Measurements from ENCODE around the gene RHOT2. TPM values are rescaled to one million over a fixed set of nuclear protein-coding genes. Genes with fewer than 3 reads are reported as not detected.

Gene RHOT2
- total and polyA plus RNA-seq, 9 of the 15 experiments (the other 6 are each of a cell fraction or from before 2014, with no cell fraction given), result 5.0 to 373 (median 112) TPM

DNA sequence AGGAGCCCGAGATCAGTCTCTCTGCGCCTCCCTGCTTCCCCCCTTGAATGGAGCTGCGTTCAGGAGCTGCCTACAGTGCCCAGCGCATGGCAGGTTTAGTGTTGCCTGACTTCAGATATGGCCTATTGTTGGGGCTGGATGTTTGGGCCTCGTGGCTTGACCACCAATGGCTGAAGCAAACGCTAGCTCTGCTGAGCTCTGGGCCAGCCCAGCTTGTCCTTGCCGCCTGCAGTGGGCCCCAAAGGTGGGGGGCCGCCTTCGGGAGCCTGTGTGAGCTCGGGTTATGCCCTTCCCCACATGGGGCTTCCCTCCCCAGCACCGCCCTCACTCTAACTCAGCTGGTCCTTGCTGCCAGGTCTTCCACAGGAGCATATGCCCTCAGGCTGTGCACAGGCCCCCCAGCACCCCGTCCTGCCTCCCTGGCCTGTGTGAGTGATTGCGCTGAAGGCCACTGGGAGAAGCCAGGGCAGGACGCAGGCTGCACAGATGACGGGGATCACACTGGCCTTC is 29.8 kb upstream of the RHOT2 start:
- intact Hi-C loops (cut with micrococcal nuclease), result loop anchor here (5.0 kb wide), 1 partner anchor 39 kb away; the partner anchor contains the start of gene RHBDL1
- Histone ChIP-seq H3K4me2 (ENCODE audit: insufficient read depth, low read length) (no peak overlapping the region; the same call in 1 of the 2 replicates), H3K79me2 (ENCODE audit: control insufficient read depth, insufficient read depth, low read length) (peaks cover 46% of the 10 kb centered on the region), H3K9me1 (ENCODE audit: control insufficient read depth, insufficient read depth, low read length) (no peaks in the 10 kb centered on the region), H3K9me3 (replicated peaks; ENCODE audit: control insufficient read depth, insufficient read depth, low read depth, low read length) (no peaks in the 10 kb centered on the region), H2AFZ (ENCODE audit: low read depth, low read length) (peak overlapping the region; percentile 84), H3K27me3 (ENCODE audit: control insufficient read depth in 2 of 2, insufficient read depth in 2 of 2, low read length in 2 of 2) (no peaks in the 10 kb centered on the region), H3K4me1 (replicated peaks in 1 of 2; ENCODE audit: control insufficient read depth in 2 of 2, insufficient read depth in 2 of 2, low read length in 2 of 2) (peaks cover 15 to 87% of the 10 kb centered on the region in 2 experiments; a peak in 4 of 5 replicates), H3K9ac (ENCODE audit: insufficient read depth in 1 of 2, low read depth in 2 of 2, low read length in 2 of 2) (peak overlapping the region; percentile 51 to 85; a peak in 2 of 4 replicates), H3K4me3 (no peak overlapping the region), H3K27ac (ENCODE audit: extremely low read depth, low read depth, low read length) (peak overlapping the region; percentile 75; the same call in 2 of the 3 replicates), H4K20me1 (replicated peaks; ENCODE audit: control insufficient read depth, insufficient read depth, low read length) (no peaks in the 10 kb centered on the region), H3K36me3 (ENCODE audit: control insufficient read depth, insufficient read depth, low read length) (peaks cover 22% of the 10 kb centered on the region; the same call in 1 of the 3 replicates)
- TF ChIP-seq, protein P1, sequence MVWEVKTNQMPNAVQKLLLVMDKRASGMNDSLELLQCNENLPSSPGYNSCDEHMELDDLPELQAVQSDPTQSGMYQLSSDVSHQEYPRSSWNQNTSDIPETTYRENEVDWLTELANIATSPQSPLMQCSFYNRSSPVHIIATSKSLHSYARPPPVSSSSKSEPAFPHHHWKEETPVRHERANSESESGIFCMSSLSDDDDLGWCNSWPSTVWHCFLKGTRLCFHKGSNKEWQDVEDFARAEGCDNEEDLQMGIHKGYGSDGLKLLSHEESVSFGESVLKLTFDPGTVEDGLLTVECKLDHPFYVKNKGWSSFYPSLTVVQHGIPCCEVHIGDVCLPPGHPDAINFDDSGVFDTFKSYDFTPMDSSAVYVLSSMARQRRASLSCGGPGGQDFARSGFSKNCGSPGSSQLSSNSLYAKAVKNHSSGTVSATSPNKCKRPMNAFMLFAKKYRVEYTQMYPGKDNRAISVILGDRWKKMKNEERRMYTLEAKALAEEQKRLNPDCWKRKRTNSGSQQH (CRISPR knock-in tag; IDR thresholded peaks at IDR 0.05), result no peak
- no peak for TF ChIP-seq ZNF707 (CRISPR knock-in tag; conservative IDR thresholded peaks at IDR 0.05)
- no peak for TF ChIP-seq CBX2 (IDR thresholded peaks at IDR 0.05; ENCODE audit: insufficient read depth, low read length, poor library complexity, severe bottlenecking)
- TF ChIP-seq, protein P2, sequence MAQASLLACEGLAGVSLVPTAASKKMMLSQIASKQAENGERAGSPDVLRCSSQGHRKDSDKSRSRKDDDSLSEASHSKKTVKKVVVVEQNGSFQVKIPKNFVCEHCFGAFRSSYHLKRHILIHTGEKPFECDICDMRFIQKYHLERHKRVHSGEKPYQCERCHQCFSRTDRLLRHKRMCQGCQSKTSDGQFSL (CRISPR knock-in tag; IDR thresholded peaks at IDR 0.05), result no peak
- TF ChIP-seq, protein P2 (tag; IDR thresholded peaks at IDR 0.05), result no peak
- TF ChIP-seq, protein P3, sequence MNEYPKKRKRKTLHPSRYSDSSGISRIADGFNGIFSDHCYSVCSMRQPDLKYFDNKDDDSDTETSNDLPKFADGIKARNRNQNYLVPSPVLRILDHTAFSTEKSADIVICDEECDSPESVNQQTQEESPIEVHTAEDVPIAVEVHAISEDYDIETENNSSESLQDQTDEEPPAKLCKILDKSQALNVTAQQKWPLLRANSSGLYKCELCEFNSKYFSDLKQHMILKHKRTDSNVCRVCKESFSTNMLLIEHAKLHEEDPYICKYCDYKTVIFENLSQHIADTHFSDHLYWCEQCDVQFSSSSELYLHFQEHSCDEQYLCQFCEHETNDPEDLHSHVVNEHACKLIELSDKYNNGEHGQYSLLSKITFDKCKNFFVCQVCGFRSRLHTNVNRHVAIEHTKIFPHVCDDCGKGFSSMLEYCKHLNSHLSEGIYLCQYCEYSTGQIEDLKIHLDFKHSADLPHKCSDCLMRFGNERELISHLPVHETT (CRISPR knock-in tag; conservative IDR thresholded peaks at IDR 0.05 in 1 of 2, IDR thresholded peaks at IDR 0.05 in 1 of 2), result no peak
- TF ChIP-seq POLR2G (IDR thresholded peaks at IDR 0.05; ENCODE audit: low read depth, low read length), result 0 out of 2 replicates have a peak, but pooled peaks have one; percentile 19
- TF ChIP-seq MBD2 (IDR thresholded peaks at IDR 0.05; ENCODE audit: borderline replicate concordance, low read depth), result no peak
- TF ChIP-seq CBX1 (IDR thresholded peaks at IDR 0.05; ENCODE audit: low read depth), result 0 out of 2 replicates have a peak, but pooled peaks have one; percentile 10
- TF ChIP-seq EP400 (IDR thresholded peaks at IDR 0.05), result no peak
- no peak for TF ChIP-seq CBFA2T2 (conservative IDR thresholded peaks at IDR 0.05)
- no peak for TF ChIP-seq NCOA4 (IDR thresholded peaks at IDR 0.05; ENCODE audit: partially characterized antibody)
- no peak for TF ChIP-seq ESRRA (IDR thresholded peaks at IDR 0.05; ENCODE audit: borderline replicate concordance, low read depth)
- TF ChIP-seq LEF1 (IDR thresholded peaks at IDR 0.05), result no peak
- in situ Hi-C loops (cut with MboI), result no loop called here
- ChIA-PET CTCF (ENCODE audit: low intra/inter-chr PET ratio) (no interaction called here), POLR2A (interaction anchor here (0.6 kb wide), 2 partner anchors 14 to 56 kb away, joined by 3 to 4 read pairs; no protein-coding TSS in a partner anchor)
- WGBS (ENCODE audit: insufficient coverage, low coverage, missing lambda C conversion rate), result 77% methylated on average over 13 of the region's 15 CpGs
- ATAC-seq (no peak), DNase-seq (ENCODE audit: extremely low read depth in 1 of 4, low spot score in 3 of 4) (no peak), FAIRE-seq (no peak)
- no TSS peak for BruUV-seq (replicated peaks)

Data from K562 (cell line).